ENCODE results near the gene KCNS1.

The KCNS1 gene

GRCh38 chr20:45124365-45124764, 23.4 kb upstream of the KCNS1 start, which contains the start of gene WFDC12:
TSS of gene WFDC12 (minus strand) at chr20:45124465. CDS start at chr20:45124447, 18 bp downstream.
- no peak for DNase-seq (ENCODE audit: low read depth)

DNA sequence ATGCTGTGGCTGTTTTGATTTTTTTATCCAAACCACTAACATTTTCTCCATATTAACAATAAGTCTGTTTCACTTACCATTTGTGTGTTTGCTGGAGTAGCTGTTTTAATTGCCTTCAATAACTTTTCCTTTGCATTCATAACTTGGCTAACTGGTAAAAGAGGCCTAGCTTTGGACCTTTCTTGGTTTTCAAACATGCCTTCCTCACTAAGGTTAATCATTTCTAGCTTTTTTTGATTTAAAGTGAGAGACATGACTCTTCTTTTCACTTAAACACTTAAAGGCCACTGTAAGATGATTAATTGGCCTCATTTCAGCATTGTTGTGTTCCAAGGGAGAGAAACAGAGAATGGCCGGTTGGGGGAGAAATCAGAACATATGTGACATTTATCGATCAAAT, 20.5 kb upstream of the KCNS1 start:
- no peak for TF ChIP-seq CTCF (IDR thresholded peaks at IDR 0.05; ENCODE audit: low read length, missing control alignments)
- H3K4me3 ChIP-seq (replicated peaks; ENCODE audit: low read depth, low read length), result no peak overlapping the region
- DNase-seq (ENCODE audit: low read depth), result no peak

More at GRCh38 chr20:45124365-45124764, 23.4 kb upstream of the KCNS1 start, which contains the start of gene WFDC12:
- TF ChIP-seq CTCF (IDR thresholded peaks at IDR 0.05; ENCODE audit: low read length, missing control alignments), result no peak
- H3K4me3 ChIP-seq (replicated peaks; ENCODE audit: low read depth, low read length), result no peak within 1 kb of the TSS

- no peak for DNase-seq (ENCODE audit: low read depth)
- no peak overlapping the region for H3K4me3 ChIP-seq (replicated peaks; ENCODE audit: low read depth, low read length)
- TF ChIP-seq CTCF (IDR thresholded peaks at IDR 0.05; ENCODE audit: low read length, missing control alignments), result no peak
Measured at GRCh38 chr20:45119556-45120266, 18.8 kb upstream of the KCNS1 start.

DNA sequence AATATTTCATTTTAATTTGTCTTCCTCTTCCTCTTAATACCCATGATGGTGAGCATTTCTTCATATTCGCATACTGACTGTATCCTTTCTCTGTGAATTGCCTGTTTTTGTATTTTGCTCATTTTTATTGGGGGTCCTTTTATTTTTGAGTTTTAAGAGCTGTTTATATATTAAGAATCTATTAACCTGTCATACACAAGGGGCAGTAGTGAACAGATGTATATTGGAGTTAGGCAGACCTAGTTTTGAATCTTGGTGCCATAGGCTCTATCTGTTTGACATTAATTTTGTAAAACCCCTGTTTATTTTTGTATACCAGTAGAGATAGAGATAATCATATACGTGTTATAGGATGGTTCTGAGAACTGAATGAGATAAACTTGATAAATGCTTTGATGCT, 17.1 kb upstream of the KCNS1 start:
- peak; percentile 16 for TF ChIP-seq CTCF (IDR thresholded peaks at IDR 0.05; ENCODE audit: low read length, missing control alignments)
- H3K4me3 ChIP-seq (replicated peaks; ENCODE audit: low read depth, low read length), result no peak overlapping the region
- DNase-seq (ENCODE audit: low read depth), result no peak

GRCh38 chr20:45117581-45117980, 16.7 kb upstream of the KCNS1 start:
- H3K4me3 ChIP-seq (replicated peaks; ENCODE audit: low read depth, low read length), result no peak overlapping the region
- no peak for DNase-seq (ENCODE audit: low read depth)
- no peak for TF ChIP-seq CTCF (IDR thresholded peaks at IDR 0.05; ENCODE audit: low read length, missing control alignments)

GRCh38 chr20:45115829-45116228, 14.9 kb upstream of the KCNS1 start:
- TF ChIP-seq CTCF (IDR thresholded peaks at IDR 0.05; ENCODE audit: low read length, missing control alignments), result no peak
- no peak overlapping the region for H3K4me3 ChIP-seq (replicated peaks; ENCODE audit: low read depth, low read length)
- DNase-seq (ENCODE audit: low read depth), result no peak

DNA sequence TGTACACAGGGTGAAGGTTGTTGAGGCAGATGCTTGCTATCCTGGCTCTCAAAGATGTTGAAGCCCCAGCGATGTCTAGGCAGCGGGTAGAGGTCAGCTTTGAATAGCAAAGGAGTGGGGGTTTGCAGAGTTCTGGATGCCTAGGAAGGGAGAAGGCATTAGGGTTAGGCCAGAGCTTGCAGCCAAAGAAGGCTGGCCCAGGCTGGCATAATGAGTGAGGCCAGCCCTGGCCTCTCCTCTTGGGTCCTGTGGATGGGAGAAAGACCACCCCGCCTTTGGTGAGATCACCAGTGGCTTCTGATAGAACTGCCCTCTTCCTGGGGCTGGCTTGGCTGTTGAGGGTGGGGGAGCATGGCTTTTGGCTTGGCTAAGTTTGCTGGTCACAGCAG, 14.5 kb upstream of the KCNS1 start:
- no peak for DNase-seq (ENCODE audit: low read depth)
- no peak overlapping the region for H3K4me3 ChIP-seq (replicated peaks; ENCODE audit: low read depth, low read length)
- no peak for TF ChIP-seq CTCF (IDR thresholded peaks at IDR 0.05; ENCODE audit: low read length, missing control alignments)

Data from fibroblast of pulmonary artery (primary cell).